GM12878 (cell line): ENCODE measurements around the gene IL1B. TPM values are rescaled to one million over a fixed set of nuclear protein-coding genes. Genes with fewer than 3 reads are reported as not detected.

ENCODE experiments used
- ATAC-seq: fragments of 200-7000 bp; cut with Tn5 transposase; 3 replicates; pipeline ENCODE4 v1.9.1; 2020; ENCODE audit warnings: mild to moderate bottlenecking, moderate library complexity
- BruUV-seq: library from RNA; stranded (reverse); fragments of 400-500 nt; replicated peaks from 2 replicates; lab custom pipeline; 2021; lab: Mats Ljungman, UMichigan
- CTCF ChIA-PET: fragments of 300-600 bp; sonication (Branson Sonifier 250); formaldehyde crosslinking; extraction: SDS; loops from one replicate; lab custom pipeline; 2021; ENCODE audit warnings: inconsistent platforms; lab: Yijun Ruan, JAX
- POLR2A ChIA-PET: fragments of 350-600 bp; formaldehyde crosslinking; extraction: SDS; loops from one replicate; lab custom pipeline; 2021; ENCODE audit warnings: inconsistent platforms; lab: Charles Lee
- RAD21 ChIA-PET: fragments of 300-600 bp; sonication (Branson Sonifier 250); formaldehyde crosslinking; loops from one replicate; lab custom pipeline; 2023; ENCODE audit warnings: antibody characterized with exemption; ENCODE audit not compliant: unreplicated experiment; lab: Charles Lee
- SMC1A ChIA-PET: fragments of 300-600 bp; sonication (Branson Sonifier 250); formaldehyde crosslinking; loops from one replicate; lab custom pipeline; 2023; ENCODE audit not compliant: unreplicated experiment, uncharacterized antibody; lab: Charles Lee
- DNase-seq: peaks from one replicate; pipeline ENCODE4 v3.0.0-alpha.2; 2011; ENCODE audit warnings: low read depth, low spot score
- FAIRE-seq: peaks from 3 replicates; lab custom pipeline; 2011; peaks lifted over from hg19 to GRCh38; lab: Jason Lieb, UNC
- H2AFZ ChIP-seq: 2 replicates; pipeline ENCODE4 v1.6.0; 2011; ENCODE audit warnings: low read depth, low read length, control low read depth; ENCODE audit not compliant: control insufficient read depth
- H3K27ac ChIP-seq: 2 replicates; pipeline ENCODE4 v1.5.1; 2011; ENCODE audit warnings: control low read depth; ENCODE audit not compliant: control insufficient read depth, insufficient read depth
- H3K27me3 ChIP-seq, 2 experiments: replicated peaks in 1 of 2; 2 replicates each; pipeline versions ENCODE4 v1.6.0 to v1.6.1; 2011; ENCODE audit warnings: low read length in 1 of 2; ENCODE audit not compliant: control insufficient read depth in 2 of 2, insufficient read depth in 2 of 2
- H3K36me3 ChIP-seq, 2 experiments: 2 replicates each; pipeline ENCODE4 v1.5.1; 2011; ENCODE audit warnings: low read length in 1 of 2; ENCODE audit not compliant: control insufficient read depth in 2 of 2, insufficient read depth in 2 of 2
- H3K4me1 ChIP-seq: 2 replicates; pipeline ENCODE4 v1.6.1; 2011; ENCODE audit warnings: mild to moderate bottlenecking, low read length, moderate library complexity, mixed read lengths; ENCODE audit not compliant: control insufficient read depth, insufficient read depth
- H3K4me2 ChIP-seq: 2 replicates; pipeline ENCODE4 v1.6.0; 2011; ENCODE audit warnings: control low read depth; ENCODE audit not compliant: control insufficient read depth, insufficient read depth
- H3K4me3 ChIP-seq: fragments of 200-600 bp; sonication (generic); 2 replicates; pipeline ENCODE4 v1.5.1; 2016
- H3K79me2 ChIP-seq: 2 replicates; pipeline ENCODE4 v1.6.0; 2011; ENCODE audit warnings: low read length; ENCODE audit not compliant: control insufficient read depth, insufficient read depth
- H3K9ac ChIP-seq: 2 replicates; pipeline ENCODE4 v1.8.0; 2011; ENCODE audit warnings: low read length, control low read depth, mixed read lengths; ENCODE audit not compliant: control insufficient read depth, insufficient read depth
- H3K9me3 ChIP-seq: replicated peaks from 3 replicates; pipeline ENCODE4 v1.5.1; 2011; ENCODE audit warnings: mild to moderate bottlenecking, low read length; ENCODE audit not compliant: control insufficient read depth, insufficient read depth
- H4K20me1 ChIP-seq: 2 replicates; pipeline ENCODE4 v1.6.0; 2011; ENCODE audit not compliant: control insufficient read depth, insufficient read depth
- CBX5 ChIP-seq: sonication (generic); IDR thresholded peaks from 2 replicates; pipeline ENCODE4 v1.6.1; 2016; ENCODE audit warnings: low read depth, moderate library complexity, mild to moderate bottlenecking, inconsistent platforms
- EGR1 ChIP-seq, 2 experiments: IDR thresholded peaks; 1 replicate in 1 of 2; 2 replicates in 1 of 2; pipeline ENCODE4 v1.6.1; 2011 to 2012; ENCODE audit warnings: low read depth in 2 of 2, low read length in 2 of 2, borderline replicate concordance in 1 of 2, mild to moderate bottlenecking in 1 of 2, moderate library complexity in 1 of 2
- HCFC1 ChIP-seq: fragments of 150-350 bp; IDR thresholded peaks from 2 replicates; pipeline ENCODE4 v1.6.1; 2014; ENCODE audit warnings: low read length
- RAD21 ChIP-seq: IDR thresholded peaks from 2 replicates; pipeline ENCODE4 v1.6.1; 2011; ENCODE audit warnings: mild to moderate bottlenecking, low read depth, low read length, moderate library complexity; ENCODE audit not compliant: insufficient read depth
- SREBF1 ChIP-seq: IDR thresholded peaks from 2 replicates; pipeline ENCODE4 v1.6.1; 2012; ENCODE audit warnings: mild to moderate bottlenecking, low read length
- WGBS: methylation state at CpG from one replicate; pipeline ENCODE4 v1.1.6; 2016; ENCODE audit warnings: low lambda C conversion rate; ENCODE audit not compliant: insufficient replicate concordance, insufficient coverage; ENCODE audit errors: missing lambda C conversion rate; 5-methylcytosine and 5-hydroxymethylcytosine counted together
- in situ Hi-C: fragments of 300-500 bp; cut with MboI; formaldehyde crosslinking; loops from 9 replicates; pipeline ENCODE4 v1.14.3; 2018; ENCODE audit warnings: mixed read lengths
- intact Hi-C: fragments of 100-400 bp; cut with micrococcal nuclease; formaldehyde crosslinking; loops from one replicate; pipeline ENCODE4 v1.14.2; 2022; ENCODE audit not compliant: unreplicated experiment
- polyA plus RNA-seq, 11 experiments: library from polyadenylated mRNA; depleted of rRNA in 4 of 11; unstranded in 6 of 11; stranded (reverse) in 5 of 11; fragments of >200 nt; fragmentation: Nextera tagmentation in 4 of 11; fragmentation: Illumina TruSeq in 1 of 11; extraction: Ambion mirVana in 4 of 11; extraction: Trizol in 1 of 11; gene quantifications; 1 replicate in 1 of 11; 2 replicates in 10 of 11; pipeline versions ENCODE4 v1.2.1 to v1.2.3, GENCODE V29; 2011 to 2016; ENCODE audit warnings: inconsistent platforms in 2 of 11, missing spikeins in 2 of 11, low read depth in 1 of 11
- total RNA-seq, 4 experiments: library from RNA; depleted of rRNA in 3 of 4; stranded (reverse); fragments of >200 nt in 3 of 4; fragmentation: Illumina TruSeq in 1 of 4; extraction: Trizol in 1 of 4; gene quantifications; 2 replicates each; pipeline versions ENCODE4 v1.2.1 to v1.2.3, GENCODE V29; 2013 to 2021
- TF ChIP-seq, protein P1 (sequence below): fragments of 450-650 bp; formaldehyde crosslinking; IDR thresholded peaks from 2 replicates; pipeline ENCODE4 v1.5.0; 2022; ENCODE audit warnings: mild to moderate bottlenecking, missing genetic modification characterization
- TF ChIP-seq, protein P2 (sequence below): fragments of 450-650 bp; IDR thresholded peaks from 2 replicates; pipeline ENCODE4 v1.6.1; 2016; ENCODE audit warnings: mild to moderate bottlenecking
- TF ChIP-seq, protein P3 (sequence below): fragments of 450-650 bp; IDR thresholded peaks from 2 replicates; pipeline ENCODE4 v1.6.1; 2016; ENCODE audit warnings: mild to moderate bottlenecking

Gene IL1B
- total and polyA plus RNA-seq, 10 of the 15 experiments (the other 5 are each of a cell fraction or from before 2014, with no cell fraction given): 0.20 to 1.6 (median 0.84) TPM

- H3K9me3 ChIP-seq: no peaks in the 10 kb centered on the region; the same call in 2 of the 3 replicates
- DNase-seq (no peak), FAIRE-seq (no peak), ATAC-seq (no peak)
- H3K79me2 ChIP-seq: no peaks in the 10 kb centered on the region
- H3K4me2 ChIP-seq: no peak overlapping the region
- H3K4me1 ChIP-seq: peaks cover 15% of the 10 kb centered on the region
- intact Hi-C loops (no loop called here), in situ Hi-C loops (no loop called here)
- no peak overlapping the region for H3K27ac ChIP-seq
- no peaks in the 10 kb centered on the region for H3K27me3 ChIP-seq
- TF ChIP-seq, protein P1, sequence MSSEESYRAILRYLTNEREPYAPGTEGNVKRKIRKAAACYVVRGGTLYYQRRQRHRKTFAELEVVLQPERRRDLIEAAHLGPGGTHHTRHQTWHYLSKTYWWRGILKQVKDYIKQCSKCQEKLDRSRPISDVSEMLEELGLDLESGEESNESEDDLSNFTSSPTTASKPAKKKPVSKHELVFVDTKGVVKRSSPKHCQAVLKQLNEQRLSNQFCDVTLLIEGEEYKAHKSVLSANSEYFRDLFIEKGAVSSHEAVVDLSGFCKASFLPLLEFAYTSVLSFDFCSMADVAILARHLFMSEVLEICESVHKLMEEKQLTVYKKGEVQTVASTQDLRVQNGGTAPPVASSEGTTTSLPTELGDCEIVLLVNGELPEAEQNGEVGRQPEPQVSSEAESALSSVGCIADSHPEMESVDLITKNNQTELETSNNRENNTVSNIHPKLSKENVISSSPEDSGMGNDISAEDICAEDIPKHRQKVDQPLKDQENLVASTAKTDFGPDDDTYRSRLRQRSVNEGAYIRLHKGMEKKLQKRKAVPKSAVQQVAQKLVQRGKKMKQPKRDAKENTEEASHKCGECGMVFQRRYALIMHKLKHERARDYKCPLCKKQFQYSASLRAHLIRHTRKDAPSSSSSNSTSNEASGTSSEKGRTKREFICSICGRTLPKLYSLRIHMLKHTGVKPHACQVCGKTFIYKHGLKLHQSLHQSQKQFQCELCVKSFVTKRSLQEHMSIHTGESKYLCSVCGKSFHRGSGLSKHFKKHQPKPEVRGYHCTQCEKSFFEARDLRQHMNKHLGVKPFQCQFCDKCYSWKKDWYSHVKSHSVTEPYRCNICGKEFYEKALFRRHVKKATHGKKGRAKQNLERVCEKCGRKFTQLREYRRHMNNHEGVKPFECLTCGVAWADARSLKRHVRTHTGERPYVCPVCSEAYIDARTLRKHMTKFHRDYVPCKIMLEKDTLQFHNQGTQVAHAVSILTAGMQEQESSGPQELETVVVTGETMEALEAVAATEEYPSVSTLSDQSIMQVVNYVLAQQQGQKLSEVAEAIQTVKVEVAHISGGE (CRISPR knock-in tag): no peak
- TF ChIP-seq HCFC1 (no peak), EGR1 (IDR thresholded peaks at IDR 0.05; ENCODE audit: borderline replicate concordance in 1 of 2, low read depth in 2 of 2, low read length in 2 of 2) (no peak), RAD21 (no peak), CBX5 (no peak), SREBF1 (no peak)
- TF ChIP-seq, protein P2, sequence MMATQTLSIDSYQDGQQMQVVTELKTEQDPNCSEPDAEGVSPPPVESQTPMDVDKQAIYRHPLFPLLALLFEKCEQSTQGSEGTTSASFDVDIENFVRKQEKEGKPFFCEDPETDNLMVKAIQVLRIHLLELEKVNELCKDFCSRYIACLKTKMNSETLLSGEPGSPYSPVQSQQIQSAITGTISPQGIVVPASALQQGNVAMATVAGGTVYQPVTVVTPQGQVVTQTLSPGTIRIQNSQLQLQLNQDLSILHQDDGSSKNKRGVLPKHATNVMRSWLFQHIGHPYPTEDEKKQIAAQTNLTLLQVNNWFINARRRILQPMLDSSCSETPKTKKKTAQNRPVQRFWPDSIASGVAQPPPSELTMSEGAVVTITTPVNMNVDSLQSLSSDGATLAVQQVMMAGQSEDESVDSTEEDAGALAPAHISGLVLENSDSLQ: no peak
- TF ChIP-seq, protein P3, sequence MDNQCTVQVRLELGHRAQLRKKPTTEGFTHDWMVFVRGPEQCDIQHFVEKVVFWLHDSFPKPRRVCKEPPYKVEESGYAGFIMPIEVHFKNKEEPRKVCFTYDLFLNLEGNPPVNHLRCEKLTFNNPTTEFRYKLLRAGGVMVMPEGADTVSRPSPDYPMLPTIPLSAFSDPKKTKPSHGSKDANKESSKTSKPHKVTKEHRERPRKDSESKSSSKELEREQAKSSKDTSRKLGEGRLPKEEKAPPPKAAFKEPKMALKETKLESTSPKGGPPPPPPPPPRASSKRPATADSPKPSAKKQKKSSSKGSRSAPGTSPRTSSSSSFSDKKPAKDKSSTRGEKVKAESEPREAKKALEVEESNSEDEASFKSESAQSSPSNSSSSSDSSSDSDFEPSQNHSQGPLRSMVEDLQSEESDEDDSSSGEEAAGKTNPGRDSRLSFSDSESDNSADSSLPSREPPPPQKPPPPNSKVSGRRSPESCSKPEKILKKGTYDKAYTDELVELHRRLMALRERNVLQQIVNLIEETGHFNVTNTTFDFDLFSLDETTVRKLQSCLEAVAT: no peak
- no peaks in the 10 kb centered on the region for H3K36me3 ChIP-seq
- BruUV-seq: no TSS peak
- POLR2A ChIA-PET: no interaction called here
- WGBS: 56% methylated on average over 5 of the region's 5 CpGs
- CTCF ChIA-PET: interaction anchor here (0.9 to 2.2 kb wide), 3 partner anchors 12 to 56 kb away, joined by 3 to 7 read pairs (median 3); no protein-coding TSS in a partner anchor
- no peak overlapping the region for H2AFZ ChIP-seq
- no peaks in the 10 kb centered on the region for H4K20me1 ChIP-seq
- SMC1A ChIA-PET: interaction anchor here (1.0 to 2.1 kb wide), 6 partner anchors 10 to 80 kb away, joined by 3 to 7 read pairs (median 4); no protein-coding TSS in a partner anchor
- RAD21 ChIA-PET: interaction anchor here (0.8 to 1.2 kb wide), 3 partner anchors 52 to 113 kb away, joined by 3 to 5 read pairs (median 3); no protein-coding TSS in a partner anchor
- H3K9ac ChIP-seq: no peak overlapping the region
- no peak overlapping the region for H3K4me3 ChIP-seq
Measured at GRCh38 chr2:112829101-112829960, 7.2 kb downstream of the IL1B start.
